Tongue (tissue), 2 donors: ENCODE measurements around the gene CD22. TPM values are rescaled to one million over a fixed set of nuclear protein-coding genes. Genes with fewer than 3 reads are reported as not detected.
A peak's percentile ranks its signal among the peaks of the same experiment; 100 is the strongest.
"Not testable (repeated sequence)": the region's sequence is repeated elsewhere in the genome, so short reads cannot be mapped to it uniquely, and the experiment has no call there.

Source experiments
- DNase-seq: peaks from one replicate; pipeline ENCODE4 v3.0.0-alpha.2; 2015
- total RNA-seq: library from RNA; depleted of rRNA; stranded (reverse); fragments of >200 nt; gene quantifications from one replicate; pipeline ENCODE4 v1.2.3, GENCODE V29; 2014

The CD22 gene
- total RNA-seq, 1 donor from 2014 or later = 7.4 TPM

DNA sequence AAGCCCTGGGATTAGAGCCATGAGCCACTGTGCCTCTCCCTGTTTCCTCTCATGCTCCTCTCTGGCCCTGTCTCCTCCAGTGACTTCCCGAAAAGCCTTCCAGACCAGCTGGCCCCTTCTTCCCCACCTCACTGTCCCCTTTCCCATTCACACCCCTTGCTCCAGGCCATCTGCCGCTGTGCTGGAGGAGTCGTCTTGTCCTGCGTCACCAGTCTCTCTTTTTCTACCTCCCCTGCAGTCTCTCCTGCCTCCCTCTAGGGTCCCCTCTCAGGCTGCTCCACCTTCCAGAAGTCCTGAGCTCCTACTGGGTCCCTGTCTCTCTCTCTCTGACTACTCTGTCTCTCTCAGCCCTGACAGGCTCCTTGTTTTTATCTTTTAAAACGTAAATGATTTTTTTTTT is 13.4 kb downstream of the CD22 start:
- no peak for DNase-seq

DNA sequence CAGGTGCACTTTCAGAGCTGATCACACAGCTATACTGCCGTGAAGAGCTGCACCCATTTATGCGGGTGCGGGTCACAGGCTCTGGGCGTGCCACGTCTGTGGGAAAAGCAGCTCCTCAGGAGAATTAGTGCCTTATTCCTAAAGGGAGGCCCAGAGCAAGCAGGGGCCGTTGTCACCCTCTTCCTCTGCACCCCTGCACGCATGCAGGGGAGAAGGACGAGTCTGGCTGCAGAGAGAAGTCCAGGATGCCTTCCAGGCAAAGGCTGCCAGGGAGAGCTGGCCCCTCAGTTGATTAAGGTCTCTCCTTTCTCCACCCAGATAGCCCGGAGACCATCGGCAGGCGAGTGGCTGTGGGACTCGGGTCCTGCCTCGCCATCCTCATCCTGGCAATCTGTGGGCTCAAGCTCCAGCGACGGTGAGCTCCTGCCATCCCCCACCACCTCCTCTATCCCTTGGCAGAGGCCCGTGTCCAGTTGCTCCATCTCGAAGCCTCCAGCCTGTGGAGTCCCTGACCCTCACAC is 15.6 kb downstream of the CD22 start:
- DNase-seq = no peak

DNA sequence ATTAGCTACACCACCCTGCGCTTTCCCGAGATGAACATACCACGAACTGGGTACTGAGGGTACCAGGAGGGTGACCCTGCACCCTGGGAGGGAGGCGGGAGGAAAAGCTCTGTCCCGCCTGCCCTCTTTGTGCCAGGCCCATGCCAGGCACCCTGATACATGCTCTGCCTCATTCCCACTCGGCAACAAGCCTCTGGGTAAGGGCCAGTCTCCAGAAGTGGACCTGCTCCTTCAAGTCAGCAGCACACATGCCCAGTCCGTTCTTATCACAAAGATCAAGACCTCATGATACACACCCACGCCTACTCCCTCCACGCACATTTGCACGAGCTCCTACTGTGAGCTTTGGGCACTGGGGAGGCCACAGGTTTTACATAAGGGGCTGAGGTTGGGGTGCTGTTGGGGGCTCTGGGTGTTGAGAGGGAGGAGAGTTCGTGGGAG is 16.7 kb downstream of the CD22 start:
- no peak for DNase-seq

DNA sequence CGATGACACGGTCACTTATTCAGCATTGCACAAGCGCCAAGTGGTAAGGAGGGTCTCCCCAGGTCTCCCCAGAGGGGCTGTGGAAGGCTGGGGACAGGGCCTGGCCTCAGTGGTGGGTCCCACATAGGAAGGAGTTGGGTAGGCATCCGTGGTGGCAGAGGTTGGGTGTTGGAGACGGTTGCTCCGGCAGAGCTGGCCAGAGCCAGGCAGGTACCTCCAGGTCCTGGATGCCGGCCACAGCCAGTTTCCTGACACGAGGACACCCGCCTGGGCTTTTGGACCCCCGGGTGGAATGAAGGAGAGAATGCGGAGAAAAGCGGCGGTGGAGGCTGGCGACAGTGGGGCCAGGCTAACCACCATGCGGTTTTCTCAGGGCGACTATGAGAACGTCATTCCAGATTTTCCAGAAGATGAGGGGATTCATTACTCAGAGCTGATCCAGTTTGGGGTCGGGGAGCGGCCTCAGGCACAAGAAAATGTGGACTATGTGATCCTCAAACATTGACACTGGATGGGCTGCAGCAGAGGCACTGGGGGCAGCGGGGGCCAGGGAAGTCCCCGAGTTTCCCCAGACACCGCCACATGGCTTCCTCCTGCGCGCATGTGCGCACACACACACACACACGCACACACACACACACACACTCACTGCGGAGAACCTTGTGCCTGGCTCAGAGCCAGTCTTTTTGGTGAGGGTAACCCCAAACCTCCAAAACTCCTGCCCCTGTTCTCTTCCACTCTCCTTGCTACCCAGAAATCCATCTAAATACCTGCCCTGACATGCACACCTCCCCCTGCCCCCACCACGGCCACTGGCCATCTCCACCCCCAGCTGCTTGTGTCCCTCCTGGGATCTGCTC is 17.4 kb downstream of the CD22 start:
- no peak for DNase-seq

DNA sequence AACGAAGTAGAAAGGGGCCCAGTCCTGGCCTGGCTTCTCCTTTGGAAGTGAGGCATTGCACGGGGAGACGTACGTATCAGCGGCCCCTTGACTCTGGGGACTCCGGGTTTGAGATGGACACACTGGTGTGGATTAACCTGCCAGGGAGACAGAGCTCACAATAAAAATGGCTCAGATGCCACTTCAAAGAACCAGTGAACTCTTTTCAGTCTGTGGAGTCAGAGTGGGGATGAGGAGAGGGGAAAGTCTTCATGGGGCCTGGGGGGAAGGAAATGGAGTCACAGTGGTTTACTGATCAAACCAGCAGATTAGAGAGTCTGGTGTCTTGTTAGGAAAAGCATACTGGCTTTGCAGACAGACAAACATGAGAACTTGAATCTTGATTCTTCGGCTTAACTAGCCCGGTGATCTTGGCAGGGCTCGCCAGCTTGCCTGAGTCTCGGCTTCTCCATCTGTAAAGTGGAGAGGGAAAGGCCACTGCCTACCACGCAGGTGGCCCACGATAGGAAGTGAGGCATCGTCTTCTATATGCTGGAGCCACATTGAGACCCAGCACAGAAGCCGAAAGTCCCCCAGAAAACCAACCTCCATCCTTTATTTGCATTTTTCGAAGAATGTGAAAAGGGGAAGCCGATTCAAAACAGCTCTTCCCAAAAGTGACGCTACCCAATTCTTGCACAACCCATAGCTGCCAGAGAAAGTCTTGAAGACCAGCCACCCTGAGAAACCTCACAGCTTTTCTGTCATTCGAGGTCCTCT is 18.4 kb downstream of the CD22 start, which contains the start of gene FFAR1:
TSS of gene FFAR1 (plus strand) at position 732 of the 759 bp plus-strand sequence. CDS start 3,650 bp downstream, outside the sequence.
- no peak for DNase-seq

DNA sequence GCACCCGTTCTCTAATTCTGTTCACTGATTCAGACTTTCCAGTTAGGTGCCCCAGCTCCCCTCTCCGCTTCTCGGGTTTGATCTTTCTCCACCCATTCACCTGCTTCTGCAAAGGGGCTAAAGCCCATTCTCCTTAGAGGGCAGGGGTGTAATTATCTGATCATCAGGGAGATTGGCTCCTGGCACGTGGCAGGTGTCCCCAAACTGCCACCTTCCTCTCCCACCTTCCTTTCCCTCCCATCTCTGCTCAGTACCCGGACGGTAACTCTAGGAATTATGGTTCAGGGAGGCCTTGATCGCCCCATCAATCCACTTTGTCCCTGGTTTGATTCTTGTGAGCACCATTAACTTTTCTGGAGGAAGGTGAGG is 18.9 kb downstream of the CD22 start:
- DNase-seq = no peak

DNA sequence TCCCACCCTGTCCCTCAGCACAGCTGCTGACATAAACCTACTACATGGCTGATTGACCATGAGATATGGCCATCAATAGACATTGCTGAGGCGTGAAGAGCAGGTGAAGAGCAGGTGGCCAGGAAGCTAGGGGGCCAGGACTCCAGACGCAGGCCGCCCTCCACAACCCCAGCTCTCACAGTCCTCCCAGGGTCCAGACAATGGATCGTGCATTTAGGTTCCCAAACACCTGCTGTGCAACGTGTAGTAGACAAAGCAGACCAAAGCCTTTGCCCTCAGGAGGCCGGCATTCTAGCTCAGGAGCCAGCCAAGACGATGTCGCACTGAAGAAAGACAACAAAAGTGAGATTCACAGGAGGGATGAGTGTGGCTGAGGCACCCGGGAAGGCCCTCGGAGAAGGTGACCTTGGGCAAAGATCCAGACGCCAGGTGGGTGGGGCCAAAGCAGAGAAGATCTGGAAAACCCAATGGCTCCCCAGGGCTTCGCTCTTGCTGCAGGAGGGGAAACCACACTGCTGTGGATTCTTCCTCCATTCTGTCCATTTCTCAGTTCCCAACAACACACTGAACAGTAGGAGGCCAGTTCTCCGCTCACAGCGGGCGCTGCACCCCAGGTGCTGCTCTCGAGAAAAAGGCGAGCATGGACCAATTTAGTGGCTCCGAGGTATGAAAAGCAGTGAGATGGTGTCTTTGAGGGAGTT is 20.1 kb downstream of the CD22 start:
- DNase-seq = no peak

DNA sequence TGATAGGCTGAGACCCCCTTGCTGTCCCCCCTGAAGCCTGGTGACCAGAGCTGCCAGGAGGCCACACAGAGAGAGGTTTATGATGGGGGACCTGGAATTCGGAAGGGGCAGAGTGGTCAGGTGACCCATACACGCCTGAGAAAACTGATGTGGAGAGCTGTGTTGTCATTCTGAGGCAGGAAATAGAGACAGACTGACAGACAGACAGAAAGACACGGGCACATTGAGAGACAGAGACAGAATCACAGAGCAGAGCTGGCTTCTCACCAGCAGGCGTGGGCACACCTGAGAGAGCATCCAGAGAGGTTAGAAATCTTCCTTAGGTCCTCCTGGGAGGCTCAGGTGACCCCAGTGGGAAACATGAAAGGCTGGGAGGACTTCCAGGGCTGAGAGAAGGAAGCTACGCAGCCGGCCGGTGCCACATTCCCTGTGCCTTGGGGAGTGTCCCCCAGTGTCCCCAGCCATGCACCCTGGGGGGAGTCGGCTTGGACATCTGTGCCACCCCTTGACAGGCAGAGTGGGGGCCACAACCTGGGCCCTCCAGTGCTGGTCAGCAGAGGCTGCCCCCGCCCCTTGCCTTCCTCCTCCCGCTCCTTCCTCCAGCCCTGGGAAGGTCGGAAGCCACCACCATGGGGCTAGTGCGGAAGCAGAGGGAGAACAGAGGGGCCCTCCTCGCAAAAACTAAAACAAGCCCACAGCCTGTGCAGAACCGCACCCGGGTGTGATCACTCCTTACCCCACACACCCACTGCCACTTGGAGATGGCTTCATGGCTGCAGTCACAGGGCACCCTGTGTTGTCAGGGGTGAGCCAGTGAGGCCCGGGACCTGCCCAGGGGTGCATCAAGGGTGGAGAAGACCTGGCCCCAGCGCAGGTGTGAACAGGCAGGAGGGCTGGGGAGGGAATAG is 20.9 kb downstream of the CD22 start:
- DNase-seq = no peak

DNA sequence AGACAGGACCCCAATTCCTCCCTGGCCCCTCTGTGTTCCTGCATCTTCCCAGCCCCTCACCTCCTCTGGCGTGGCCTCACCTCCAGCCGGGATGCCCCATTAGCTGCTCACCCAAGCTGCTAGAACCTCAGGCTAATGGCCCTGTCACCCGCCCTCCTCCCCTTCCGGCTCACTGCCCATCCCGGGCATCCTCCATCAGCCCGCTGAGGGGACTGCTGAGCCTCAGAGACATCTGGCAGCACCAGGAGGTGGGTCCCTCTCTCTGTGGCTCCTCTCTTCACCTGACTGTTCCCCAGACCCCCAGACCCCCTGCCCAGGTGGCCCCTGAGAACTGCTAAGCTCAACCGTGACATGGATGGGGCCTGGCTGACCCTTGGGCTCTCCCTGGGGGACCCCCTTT is 21.6 kb downstream of the CD22 start:
- DNase-seq = no peak

DNA sequence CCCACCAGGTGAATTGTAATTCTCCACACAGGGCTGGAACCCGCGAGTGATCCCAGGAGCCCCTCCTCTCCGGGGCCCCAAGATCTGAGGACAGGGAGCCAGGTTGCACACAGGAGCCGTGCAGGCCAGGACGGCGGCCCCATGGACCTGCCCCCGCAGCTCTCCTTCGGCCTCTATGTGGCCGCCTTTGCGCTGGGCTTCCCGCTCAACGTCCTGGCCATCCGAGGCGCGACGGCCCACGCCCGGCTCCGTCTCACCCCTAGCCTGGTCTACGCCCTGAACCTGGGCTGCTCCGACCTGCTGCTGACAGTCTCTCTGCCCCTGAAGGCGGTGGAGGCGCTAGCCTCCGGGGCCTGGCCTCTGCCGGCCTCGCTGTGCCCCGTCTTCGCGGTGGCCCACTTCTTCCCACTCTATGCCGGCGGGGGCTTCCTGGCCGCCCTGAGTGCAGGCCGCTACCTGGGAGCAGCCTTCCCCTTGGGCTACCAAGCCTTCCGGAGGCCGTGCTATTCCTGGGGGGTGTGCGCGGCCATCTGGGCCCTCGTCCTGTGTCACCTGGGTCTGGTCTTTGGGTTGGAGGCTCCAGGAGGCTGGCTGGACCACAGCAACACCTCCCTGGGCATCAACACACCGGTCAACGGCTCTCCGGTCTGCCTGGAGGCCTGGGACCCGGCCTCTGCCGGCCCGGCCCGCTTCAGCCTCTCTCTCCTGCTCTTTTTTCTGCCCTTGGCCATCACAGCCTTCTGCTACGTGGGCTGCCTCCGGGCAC is 22.6 kb downstream of the CD22 start:
- DNase-seq = no peak

DNA sequence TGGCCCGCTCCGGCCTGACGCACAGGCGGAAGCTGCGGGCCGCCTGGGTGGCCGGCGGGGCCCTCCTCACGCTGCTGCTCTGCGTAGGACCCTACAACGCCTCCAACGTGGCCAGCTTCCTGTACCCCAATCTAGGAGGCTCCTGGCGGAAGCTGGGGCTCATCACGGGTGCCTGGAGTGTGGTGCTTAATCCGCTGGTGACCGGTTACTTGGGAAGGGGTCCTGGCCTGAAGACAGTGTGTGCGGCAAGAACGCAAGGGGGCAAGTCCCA is 23.1 kb downstream of the CD22 start:
- no peak for DNase-seq

DNA sequence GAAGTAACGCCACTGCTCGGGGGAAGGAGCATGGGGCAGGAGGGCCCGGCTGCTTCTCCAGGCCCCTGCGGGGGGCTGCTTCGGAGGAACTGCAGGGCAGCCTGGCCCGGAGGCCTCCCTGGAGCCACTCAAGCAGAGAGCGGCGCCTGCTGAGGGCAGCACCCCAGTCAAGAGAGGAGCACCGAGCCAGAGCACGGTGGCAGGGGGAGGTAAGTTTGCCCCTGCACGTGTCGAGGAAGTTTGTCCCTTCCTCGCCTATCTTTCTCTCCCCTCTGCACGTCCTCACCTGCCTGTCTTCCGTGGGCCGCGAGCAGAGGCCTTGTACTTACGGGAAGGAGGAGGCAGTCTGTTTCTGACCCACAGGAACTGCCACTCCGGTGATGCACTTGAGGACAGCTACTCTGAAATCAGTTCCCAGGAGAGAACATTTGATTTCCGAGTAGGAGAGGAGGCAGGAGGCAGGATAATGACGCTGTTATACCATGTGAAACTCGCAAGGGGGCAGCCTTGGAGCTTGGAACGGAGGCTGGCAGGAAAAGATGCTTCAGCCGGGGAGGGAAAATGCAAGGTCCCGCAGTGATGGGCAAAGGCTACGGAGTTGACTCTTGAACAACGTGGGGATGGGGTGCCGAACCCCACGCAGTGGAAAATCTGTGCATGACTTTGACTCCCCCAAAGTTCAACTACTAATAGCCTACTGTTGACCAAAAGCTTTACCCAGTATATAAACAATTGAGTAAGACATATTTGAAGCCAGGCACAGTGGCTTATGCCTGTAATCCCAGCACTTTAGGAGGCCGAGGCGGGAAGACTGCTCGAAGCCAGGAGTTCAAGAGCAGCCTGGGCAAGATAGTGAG is 23.7 kb downstream of the CD22 start:
- peak; percentile 83 for DNase-seq

DNA sequence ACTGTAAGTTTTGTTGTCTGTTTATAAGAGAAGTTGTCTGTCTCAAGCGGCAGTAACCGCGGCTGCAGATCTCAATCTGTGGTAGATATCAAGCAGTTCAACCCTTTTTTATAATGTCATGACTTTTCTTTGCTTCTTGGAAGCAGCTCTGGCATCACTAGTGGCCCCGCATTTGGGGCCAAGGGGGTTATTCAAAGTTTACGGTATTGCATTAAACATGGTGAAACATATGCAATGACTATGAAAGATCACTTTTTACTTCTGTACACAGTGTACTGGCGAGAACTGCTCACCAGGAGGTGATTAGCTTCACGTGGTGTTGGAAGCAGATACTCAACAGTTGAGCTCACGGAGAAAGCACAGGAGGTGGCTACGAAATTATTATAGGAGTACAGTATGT is 24.6 kb downstream of the CD22 start:
- DNase-seq = no peak

DNA sequence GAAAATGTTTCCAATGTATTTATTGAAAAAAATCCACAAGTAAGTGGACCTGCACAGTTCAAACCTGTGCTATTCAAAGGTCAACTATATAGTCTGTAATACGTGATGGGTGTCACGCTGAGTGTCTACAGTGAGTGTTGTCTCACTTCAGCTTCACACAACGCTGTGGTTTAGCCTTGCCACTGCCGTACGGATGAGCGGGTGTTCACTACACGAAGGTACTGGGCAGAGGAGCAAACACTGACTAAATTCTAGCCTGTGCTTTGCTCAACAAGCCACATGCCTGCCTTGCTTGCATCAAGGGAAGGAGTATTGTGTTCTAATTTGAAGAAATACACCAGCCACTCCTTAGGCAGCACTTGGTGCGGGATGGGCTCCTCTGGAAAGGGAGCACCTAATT is 25.9 kb downstream of the CD22 start:
- DNase-seq = no peak

DNA sequence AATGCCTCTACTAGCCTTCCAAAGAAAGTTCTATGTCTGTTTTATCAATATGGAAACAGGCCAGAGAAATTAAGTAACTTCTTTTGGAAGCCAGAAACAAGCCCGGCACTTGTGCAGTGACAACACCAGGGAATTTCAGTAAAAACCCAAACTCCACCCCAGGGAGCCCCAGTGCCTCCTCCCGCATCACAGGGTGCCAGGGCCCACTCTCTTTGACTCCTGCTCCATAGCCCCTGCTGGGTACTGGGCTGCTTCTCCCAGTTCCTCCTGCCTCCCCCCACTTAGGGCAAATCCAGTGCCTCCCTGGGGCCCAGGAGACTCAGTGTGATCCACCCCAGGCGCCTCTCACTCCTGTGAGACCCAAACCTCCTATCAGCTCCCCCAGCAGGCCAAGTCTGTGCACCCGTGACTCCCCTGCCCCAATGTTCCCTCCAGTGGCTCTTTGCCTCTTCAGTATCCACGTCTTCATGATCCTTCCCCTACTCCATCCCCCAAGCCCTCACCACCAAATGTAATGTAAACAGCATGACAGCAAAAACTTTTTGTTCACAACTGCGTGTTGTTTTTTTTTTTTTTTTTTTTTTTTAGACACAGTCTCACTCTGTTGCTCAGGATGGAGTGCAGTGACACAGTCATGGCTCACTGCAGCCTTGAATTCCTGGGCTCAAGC is 26.9 kb downstream of the CD22 start:
- no peak for DNase-seq

DNA sequence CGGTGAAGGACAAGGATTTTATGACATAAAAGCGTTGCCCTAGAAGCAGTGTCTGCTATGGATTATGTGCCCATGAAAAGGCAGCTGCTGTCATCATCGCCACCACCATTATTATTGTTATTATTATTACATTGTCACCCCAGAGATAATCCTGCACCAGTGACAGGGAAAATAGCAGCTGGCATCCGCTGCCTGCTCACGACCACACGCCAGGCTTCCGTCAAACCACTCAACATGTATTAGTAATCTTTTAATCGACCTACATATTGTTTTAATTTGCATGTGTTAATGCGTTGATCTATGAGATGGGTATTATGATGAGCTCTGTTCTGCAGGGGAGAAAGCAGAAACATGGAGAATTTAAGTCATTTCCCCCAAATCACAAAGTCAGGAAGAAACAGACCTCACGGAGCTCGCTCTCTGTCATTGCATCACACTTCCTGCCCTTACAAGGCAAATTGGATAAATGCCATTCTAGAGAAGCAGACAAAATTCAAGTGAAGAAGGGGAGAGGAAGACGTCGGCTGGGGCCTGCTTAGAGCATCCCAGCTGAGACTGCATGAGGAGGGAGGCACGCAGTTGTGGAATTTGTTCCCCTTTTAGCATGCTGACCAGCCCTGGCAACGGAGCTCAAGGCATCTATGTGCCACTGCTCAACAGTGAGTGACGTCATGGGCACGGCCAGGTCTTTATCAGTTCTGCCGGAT is 29.0 kb downstream of the CD22 start, which contains the start of gene FFAR3:
TSS of gene FFAR3 (plus strand) at position 594 of the 707 bp plus-strand sequence. CDS start 431 bp downstream, outside the sequence.
- DNase-seq = peak; percentile 11

DNA sequence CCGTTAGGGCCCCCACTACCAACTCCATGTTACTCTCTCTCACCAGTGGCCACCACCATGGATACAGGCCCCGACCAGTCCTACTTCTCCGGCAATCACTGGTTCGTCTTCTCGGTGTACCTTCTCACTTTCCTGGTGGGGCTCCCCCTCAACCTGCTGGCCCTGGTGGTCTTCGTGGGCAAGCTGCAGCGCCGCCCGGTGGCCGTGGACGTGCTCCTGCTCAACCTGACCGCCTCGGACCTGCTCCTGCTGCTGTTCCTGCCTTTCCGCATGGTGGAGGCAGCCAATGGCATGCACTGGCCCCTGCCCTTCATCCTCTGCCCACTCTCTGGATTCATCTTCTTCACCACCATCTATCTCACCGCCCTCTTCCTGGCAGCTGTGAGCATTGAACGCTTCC is 29.8 kb downstream of the CD22 start:
- not testable (repeated sequence) for DNase-seq

DNA sequence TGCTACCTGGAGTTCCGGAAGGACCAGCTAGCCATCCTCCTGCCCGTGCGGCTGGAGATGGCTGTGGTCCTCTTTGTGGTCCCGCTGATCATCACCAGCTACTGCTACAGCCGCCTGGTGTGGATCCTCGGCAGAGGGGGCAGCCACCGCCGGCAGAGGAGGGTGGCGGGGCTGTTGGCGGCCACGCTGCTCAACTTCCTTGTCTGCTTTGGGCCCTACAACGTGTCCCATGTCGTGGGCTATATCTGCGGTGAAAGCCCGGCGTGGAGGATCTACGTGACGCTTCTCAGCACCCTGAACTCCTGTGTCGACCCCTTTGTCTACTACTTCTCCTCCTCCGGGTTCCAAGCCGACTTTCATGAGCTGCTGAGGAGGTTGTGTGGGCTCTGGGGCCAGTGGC is 30.4 kb downstream of the CD22 start:
- DNase-seq = not testable (repeated sequence)

DNA sequence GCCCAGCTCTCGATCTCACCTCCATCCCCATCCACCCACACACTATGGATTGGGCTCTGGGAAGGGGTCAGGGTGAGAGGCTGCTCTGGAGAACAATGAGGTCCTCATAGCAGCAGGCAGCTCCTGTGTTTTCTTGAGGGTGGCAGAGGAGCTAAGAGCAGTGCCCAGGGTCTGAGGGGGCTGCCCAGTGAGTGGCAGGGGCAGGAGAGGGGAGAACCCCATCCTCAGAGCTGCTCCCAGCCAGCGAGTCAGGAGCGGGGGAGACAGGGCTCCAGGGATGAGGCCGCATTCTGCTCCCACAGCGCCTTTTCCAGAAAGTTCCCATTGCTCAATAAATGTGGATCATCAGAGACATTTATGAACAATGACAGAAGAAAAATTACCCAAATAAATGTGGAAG is 31.1 kb downstream of the CD22 start:
- not testable (repeated sequence) for DNase-seq
